Upper lobe of left lung (tissue), 4 donors: Measurements from ENCODE around the gene SPOCK1.

Experiments used
- EP300 ChIP-seq, 4 donors: sonication (generic); formaldehyde crosslinking; IDR thresholded peaks; one replicate each; pipeline ENCODE4 v1.5.1; 2017; ENCODE audit warnings: antibody characterized with exemption in 4 of 4, control low read depth in 2 of 4
- POLR2A ChIP-seq, 4 donors: fragments of 450-650 bp; IDR thresholded peaks; one replicate each; pipeline ENCODE4 v1.5.1; 2016 to 2017; ENCODE audit warnings: antibody characterized with exemption in 4 of 4, mild to moderate bottlenecking in 2 of 4
- TF ChIP-seq, protein P1 (sequence below), 6 experiments: fragments of 450-650 bp in 4 of 6; fragments of 200-600 bp in 2 of 6; sonication (generic) in 2 of 6; IDR thresholded peaks; one replicate each; pipeline ENCODE4 v1.5.1; 2016 to 2019; ENCODE audit warnings: antibody characterized with exemption in 6 of 6

DNA sequence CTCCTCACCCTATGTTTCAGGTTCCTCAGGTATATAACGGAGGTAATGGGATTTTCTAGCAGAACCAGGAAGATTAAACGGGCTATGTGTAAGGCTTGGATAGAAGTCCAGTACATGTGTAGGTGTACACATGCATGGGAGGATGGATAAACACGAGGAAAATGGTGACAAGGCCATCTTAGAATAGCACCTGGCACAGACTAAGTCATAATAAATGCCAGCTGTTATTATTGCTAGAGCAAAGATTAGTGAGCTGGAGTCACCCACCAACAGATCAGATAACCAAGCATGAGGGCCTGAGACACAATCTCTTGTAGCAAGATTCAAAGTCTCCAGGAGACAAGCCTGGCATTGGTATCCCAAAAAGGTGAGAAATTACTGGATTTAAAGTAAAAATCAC lies 21.1 kb downstream of the SPOCK1 start:
- TF ChIP-seq, protein P1, sequence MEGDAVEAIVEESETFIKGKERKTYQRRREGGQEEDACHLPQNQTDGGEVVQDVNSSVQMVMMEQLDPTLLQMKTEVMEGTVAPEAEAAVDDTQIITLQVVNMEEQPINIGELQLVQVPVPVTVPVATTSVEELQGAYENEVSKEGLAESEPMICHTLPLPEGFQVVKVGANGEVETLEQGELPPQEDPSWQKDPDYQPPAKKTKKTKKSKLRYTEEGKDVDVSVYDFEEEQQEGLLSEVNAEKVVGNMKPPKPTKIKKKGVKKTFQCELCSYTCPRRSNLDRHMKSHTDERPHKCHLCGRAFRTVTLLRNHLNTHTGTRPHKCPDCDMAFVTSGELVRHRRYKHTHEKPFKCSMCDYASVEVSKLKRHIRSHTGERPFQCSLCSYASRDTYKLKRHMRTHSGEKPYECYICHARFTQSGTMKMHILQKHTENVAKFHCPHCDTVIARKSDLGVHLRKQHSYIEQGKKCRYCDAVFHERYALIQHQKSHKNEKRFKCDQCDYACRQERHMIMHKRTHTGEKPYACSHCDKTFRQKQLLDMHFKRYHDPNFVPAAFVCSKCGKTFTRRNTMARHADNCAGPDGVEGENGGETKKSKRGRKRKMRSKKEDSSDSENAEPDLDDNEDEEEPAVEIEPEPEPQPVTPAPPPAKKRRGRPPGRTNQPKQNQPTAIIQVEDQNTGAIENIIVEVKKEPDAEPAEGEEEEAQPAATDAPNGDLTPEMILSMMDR (IDR thresholded peaks at IDR 0.05): no peak
- no peak for TF ChIP-seq EP300 (IDR thresholded peaks at IDR 0.05)
- no peak for TF ChIP-seq POLR2A (IDR thresholded peaks at IDR 0.05)
